HG03521 (cell line): ENCODE data around the gene CCDC73.
"Not testable (repeated sequence)": the region's sequence is repeated elsewhere in the genome, so short reads cannot be mapped to it uniquely, and the experiment has no call there.

Experiments used
- ATAC-seq: cut with Tn5 transposase; IDR thresholded peaks from one replicate; pipeline ENCODE4 v1.9.1; 2021; ENCODE audit warnings: mild to moderate bottlenecking, moderate library complexity; ENCODE audit not compliant: unreplicated experiment

The CCDC73 gene

DNA sequence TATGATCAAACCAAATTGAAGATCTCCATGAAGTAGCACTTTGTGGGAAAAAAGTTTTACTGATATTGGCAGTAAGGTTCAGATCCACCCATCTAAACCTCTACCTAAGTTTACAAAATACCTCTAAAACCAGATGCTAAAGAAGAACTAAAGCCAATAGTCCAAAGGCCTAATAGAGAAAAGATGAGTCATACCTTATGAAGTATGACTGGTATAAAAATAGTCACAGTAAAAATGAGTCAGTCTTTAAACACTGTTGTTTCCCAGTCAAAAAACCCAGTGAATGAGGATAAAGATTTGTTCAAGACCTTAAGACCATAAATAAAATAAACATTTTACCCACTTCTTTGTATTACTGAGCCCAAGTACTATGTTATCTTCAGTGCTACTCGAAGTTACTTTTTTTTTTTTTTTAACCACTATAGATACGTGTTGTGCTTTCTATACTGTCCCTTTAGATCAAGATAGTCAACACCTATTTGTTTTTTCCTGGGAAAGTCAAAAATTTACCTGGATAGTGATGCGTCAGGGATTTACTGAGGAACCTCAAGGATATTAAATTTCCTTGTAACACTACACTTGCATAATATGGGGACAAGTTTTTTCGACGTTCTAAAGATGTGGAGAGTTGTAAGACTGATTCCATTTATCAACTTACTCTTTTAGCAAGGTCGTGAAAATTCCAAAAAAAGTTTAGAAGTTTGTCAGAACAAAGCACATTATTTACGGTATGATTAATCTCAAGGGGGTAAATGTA is 87.3 kb downstream of the CCDC73 start:
- ATAC-seq: peak; percentile 67

DNA sequence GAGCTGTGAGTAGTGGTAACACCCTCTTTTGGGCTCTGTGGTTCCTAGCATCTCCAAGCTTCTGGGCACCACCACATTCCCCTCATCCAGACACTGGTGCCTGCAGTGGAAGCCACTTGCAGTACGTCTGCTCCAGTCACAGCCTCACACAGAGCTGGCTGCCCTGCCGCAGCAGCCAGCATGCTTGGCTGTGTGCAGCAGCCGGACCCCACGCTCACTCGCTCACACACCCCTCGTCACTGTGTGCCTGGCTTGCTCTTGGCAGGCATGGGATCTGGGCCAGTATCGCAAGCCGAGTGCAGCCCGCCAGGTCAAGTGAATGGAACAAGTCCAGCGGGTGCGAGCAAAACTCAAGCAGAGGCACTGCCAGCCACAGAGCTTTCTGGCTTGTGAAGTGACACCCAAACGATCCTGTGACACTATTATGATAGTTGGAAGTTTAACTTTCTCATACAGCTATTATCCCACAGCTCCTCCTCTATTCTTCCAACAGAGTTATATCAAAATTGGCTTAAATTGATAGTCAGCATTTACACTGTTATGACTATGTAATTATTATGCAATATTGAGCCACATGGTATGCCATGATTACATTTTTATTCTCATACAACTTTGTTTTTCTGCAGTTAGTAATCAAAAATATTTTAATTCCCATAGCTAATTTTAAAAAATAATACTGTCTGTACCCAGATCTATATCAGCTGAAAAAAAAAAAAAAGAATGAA is 89.0 kb downstream of the CCDC73 start:
- no peak for ATAC-seq

DNA sequence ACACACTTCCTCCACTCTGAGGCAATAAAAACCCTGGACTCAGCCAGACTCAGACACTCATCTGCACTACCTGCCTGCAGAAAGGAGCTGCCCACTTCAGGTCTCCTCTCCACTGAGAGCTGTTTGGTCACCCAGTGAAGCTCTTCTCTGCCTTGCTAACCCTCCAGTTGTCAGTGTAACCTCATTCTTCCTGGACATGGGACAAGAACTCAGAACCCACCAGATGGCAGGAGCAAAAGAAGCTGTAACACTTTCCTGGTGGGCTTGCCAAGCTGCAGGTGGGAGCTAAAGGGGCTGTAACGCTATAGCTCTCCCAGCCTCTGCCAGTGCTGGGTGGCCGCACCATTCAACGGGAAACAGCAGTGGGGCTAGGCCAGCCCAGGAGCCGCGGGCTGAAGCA is 89.7 kb downstream of the CCDC73 start:
- ATAC-seq: no peak

- ATAC-seq: no peak
Measured at GRCh38 chr11:32704261-32704660, 90.2 kb downstream of the CCDC73 start.

DNA sequence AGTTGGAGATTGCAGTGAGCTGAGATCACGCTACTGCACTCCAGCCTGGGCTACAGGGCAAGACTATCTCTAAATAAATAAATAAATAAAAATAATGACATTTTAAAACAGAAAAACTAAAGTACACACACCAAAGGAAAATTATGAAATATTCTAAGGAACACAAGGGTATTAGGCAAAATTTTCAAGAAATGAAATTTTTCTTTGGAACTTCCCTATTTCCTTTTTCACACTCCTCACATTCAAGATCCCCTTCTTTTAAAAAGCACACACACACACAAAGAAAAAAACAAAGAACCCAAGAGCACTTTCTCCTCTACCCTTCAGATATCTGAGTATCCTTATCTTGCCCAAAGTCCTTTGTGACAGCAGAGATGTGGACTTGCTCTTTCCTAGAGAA is 92.8 kb downstream of the CCDC73 start:
- no peak for ATAC-seq

GRCh38 chr11:32698579-32698978 is 95.9 kb downstream of the CCDC73 start:
- ATAC-seq: no peak

- ATAC-seq: no peak
Measured at GRCh38 chr11:32671051-32671450, 123.4 kb downstream of the CCDC73 start.

- no peak for ATAC-seq
Measured at GRCh38 chr11:32659672-32660071, 134.8 kb downstream of the CCDC73 start.

GRCh38 chr11:32658639-32659406 is 135.6 kb downstream of the CCDC73 start:
- no peak for ATAC-seq

- no peak for ATAC-seq
Measured at GRCh38 chr11:32643526-32643925, 150.9 kb downstream of the CCDC73 start.

DNA sequence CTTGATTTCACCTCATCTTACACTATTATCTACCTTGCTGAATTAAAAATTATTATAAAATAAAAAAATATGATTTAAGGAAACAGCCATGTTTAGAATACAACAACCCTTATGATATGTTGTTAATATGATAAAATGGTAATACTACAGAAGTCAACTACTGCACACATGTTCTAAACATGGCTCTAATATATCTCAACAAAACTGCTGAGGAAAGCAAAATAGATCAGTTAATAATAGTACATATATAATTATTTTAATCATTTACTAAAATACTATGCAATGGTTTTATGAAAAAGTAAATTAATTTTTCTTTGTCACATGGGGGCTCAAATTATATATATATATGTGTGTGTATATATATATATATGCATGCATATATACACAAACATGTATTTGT is 153.1 kb downstream of the CCDC73 start:
- no peak for ATAC-seq

- no peak for ATAC-seq
Measured at GRCh38 chr11:32635819-32636218, 158.6 kb downstream of the CCDC73 start.

GRCh38 chr11:32630844-32631243 is 163.6 kb downstream of the CCDC73 start:
- ATAC-seq: no peak

GRCh38 chr11:32616903-32617302 is 177.6 kb downstream of the CCDC73 start:
- ATAC-seq: no peak

DNA sequence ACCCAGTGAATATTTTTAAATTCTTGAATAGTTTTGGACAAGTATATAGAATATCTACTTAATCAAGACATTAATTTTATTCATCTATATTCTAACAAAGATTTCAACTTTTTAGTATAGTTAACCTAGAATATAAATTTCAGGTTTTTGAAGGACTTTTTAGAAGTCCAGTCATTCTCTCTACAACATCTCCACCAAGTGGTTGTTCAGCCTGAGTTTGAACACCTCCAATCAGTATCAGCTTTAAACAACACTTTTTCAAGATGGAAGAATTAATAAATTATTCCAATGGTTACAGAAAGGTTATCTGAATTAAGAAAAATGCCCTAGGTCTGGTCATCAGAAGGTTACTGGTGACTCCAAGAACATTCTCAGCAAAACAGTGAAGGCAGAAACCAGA is 179.0 kb downstream of the CCDC73 start:
- ATAC-seq: no peak

DNA sequence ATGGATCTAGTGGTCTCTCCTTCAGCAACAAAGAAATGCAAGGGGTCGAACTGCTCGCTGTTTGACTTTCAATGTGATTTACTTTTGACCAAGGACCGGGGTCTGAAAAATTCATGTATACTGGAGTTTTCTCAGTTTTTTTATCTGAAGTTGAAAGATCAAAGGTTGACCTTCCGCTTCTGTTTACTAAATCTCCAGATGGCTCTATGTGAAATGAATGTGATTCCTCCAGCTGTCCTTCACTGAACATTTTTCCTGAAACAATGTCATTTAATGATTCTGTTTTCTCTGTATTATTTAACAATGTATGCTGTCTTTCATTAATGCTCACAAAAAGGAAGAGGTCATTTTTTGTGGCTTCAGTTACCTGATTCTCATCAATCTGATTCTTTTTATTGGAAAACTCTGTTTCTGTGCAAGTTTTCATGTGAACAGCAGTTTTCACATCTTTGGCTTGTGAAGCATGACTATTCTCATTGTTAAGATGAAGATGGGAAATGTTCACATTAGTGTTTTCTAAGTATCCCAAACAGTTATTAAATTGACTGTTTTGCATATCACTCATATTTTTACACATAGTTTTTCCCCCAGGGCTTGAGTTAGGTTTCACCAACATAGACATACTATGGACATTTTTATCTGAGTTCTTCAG is 180.8 kb downstream of the CCDC73 start:
- ATAC-seq: no peak

GRCh38 chr11:32610797-32611352 is 183.6 kb downstream of the CCDC73 start:
- ATAC-seq: no peak

DNA sequence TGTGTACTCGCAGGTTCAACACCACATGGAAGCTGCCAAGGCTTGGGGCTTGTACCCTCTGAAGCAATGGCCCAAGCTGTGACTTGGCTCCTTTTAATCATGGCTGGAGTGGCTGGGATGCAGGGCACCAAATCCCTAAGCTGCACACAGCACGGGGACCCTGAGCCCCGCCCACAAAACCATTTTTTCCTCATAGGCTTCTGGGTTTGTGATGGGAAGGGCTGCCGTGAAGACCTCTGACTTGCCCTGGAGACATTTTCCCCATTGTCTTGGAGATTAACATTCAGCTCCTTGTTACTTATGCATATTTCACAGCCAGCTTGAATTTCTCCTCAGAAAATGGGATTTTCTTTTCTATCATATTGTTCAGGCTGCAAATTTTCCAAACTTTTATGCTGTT is 185.6 kb downstream of the CCDC73 start:
- not testable (repeated sequence) for ATAC-seq

GRCh38 chr11:32606220-32606619 is 188.2 kb downstream of the CCDC73 start:
- no peak for ATAC-seq

DNA sequence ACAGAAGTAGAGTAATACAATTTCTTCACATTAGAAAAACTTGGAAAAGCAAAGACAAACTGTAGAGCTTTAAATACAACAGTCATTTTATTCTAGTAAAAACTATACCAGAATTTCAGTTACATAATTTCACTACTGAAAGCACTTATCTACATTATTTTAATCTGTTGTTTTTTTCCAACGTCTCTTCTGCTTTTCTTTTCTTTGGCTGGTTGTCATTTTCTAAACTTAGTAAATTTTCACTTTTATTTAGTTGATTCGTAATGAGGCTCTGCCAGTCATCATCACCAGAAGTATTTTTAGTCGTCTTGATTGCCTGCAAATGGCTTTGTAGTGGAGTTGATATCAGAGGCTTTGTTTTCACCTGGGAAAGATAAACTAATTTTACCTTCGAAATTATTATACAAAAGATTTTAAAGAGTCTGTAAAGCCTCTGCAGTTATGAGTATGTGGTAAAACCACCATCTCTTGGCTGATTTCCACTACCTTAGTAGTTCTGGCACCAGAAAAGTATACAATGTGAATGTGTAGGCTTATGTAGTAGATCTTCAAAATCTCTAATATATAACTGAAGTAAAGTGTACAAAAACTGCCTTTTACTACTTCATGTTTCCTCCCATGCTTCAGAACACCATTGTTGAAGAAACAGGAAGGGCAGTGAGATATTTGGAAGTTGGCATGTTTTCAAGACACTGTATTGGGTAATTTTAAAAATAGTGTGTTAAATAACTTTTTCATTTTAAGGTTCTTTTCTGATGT is 191.6 kb downstream of the CCDC73 start:
- no peak for ATAC-seq
